Measurements from ENCODE around the gene ZDHHC6. TPM values are rescaled to one million over a fixed set of nuclear protein-coding genes. Genes with fewer than 3 reads are reported as not detected.

ZDHHC6 gene
- total RNA-seq, 1 experiment from 2014 or later, result 88.5 TPM

DNA sequence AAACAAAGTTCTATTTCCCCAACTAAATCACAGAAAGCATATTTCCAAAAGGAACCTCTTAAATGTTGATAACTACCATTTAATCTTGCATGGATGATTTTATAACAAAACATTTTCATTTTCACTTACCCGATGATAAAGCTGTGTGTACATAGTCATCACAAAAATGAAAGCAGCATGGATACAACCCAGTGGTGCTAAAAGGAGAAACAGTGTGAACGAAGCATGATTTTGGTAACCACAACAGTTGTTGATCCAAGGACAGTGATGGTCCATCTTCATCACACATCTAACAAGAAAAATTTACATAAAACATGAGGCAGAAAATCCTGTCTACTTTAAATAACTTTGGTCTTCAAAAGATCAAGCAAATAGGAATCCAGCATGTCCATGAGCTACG, 4.7 kb downstream of the ZDHHC6 start:
- intact Hi-C loops (cut with micrococcal nuclease), result loop anchor here (10.0 kb wide), 1 partner anchor 943 kb away; no protein-coding TSS in a partner anchor
- Histone ChIP-seq H3K4me1 (ENCODE audit: control insufficient read depth in 1 of 2, insufficient read depth in 2 of 2, low read length in 2 of 2) (peaks cover 9 to 13% of the 10 kb centered on the region in 2 experiments; a peak in 3 of 4 replicates), H3K9me2 (ENCODE audit: insufficient read depth) (no peaks in the 10 kb centered on the region), H3K9me3 (ENCODE audit: control insufficient read depth in 1 of 2, insufficient read depth in 1 of 2, low read depth in 1 of 2, low read length in 2 of 2) (no peaks in the 10 kb centered on the region), H3K4me3 (replicated peaks in 1 of 2; ENCODE audit: low read depth in 1 of 2, low read length in 2 of 2) (no peak overlapping the region), H3K27ac (ENCODE audit: low read depth, low read length) (no peak overlapping the region), H2AFZ (ENCODE audit: low read depth, low read length, poor library complexity, severe bottlenecking) (no peak overlapping the region), H4K20me1 (ENCODE audit: insufficient read depth) (no peaks in the 10 kb centered on the region), H3K36me3 (ENCODE audit: control insufficient read depth in 1 of 2, insufficient read depth in 2 of 2, low read length in 2 of 2) (peaks cover 63 to 69% of the 10 kb centered on the region in 2 experiments), H3K9ac (ENCODE audit: low read length) (no peak overlapping the region), H3K4me2 (ENCODE audit: low read length) (no peak overlapping the region), H3K79me2 (ENCODE audit: insufficient read depth, low read length) (peaks cover 60% of the 10 kb centered on the region), H3K27me3 (ENCODE audit: insufficient read depth, low read length) (no peaks in the 10 kb centered on the region)
- BruUV-seq (replicated peaks), result no TSS peak
- RAD21 ChIA-PET (ENCODE audit: low non-redundant PET in 1 of 2, low total read pairs in 2 of 2, uncharacterized antibody in 2 of 2, unreplicated experiment in 2 of 2), result no interaction called here
- CTCF ChIA-PET, result interaction anchor here (1.2 to 1.5 kb wide), 2 partner anchors 30 to 305 kb away, joined by 4 read pairs; no protein-coding TSS in a partner anchor
- POLR2A ChIA-PET, result no interaction called here
- TF ChIP-seq EGR1 (IDR thresholded peaks at IDR 0.05; ENCODE audit: low read depth), result no peak
- TF ChIP-seq SP1 (IDR thresholded peaks at IDR 0.05; ENCODE audit: low read depth), result no peak
- no peak for TF ChIP-seq POLR2A (IDR thresholded peaks at IDR 0.05; ENCODE audit: borderline replicate concordance, extremely low read depth, insufficient read depth, insufficient read length)
- TF ChIP-seq JUND (IDR thresholded peaks at IDR 0.05), result no peak
- TF ChIP-seq, protein P1, sequence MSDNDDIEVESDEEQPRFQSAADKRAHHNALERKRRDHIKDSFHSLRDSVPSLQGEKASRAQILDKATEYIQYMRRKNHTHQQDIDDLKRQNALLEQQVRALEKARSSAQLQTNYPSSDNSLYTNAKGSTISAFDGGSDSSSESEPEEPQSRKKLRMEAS (IDR thresholded peaks at IDR 0.05), result no peak
- TF ChIP-seq SRF (IDR thresholded peaks at IDR 0.05; ENCODE audit: low read depth), result no peak
- TF ChIP-seq EZH2phosphoT487 (IDR thresholded peaks at IDR 0.05; ENCODE audit: borderline replicate concordance), result no peak
- TF ChIP-seq SIN3A (IDR thresholded peaks at IDR 0.05; ENCODE audit: low read depth), result no peak
- no peak for ATAC-seq
- no peak for DNase-seq (ENCODE audit: low read depth, low spot score)

DNA sequence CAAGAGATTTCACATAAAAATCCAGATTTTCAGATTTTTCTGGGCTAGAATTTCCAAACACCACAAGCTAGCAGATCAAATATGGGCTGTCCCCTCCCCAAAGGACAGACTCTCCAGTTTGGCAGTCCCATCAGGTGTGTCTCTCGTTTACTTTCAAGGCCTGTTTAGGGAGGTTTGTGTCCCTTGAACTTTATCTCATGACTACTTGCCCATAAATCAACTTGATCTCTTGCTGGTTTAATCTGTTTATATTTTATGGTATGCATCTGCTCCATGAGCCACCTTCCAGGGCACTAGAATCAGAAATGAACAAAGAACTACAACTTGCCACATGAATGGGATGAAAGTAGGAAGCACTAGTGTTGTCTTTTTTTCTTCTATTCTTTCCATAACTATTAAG, 5.2 kb downstream of the ZDHHC6 start:
- POLR2A ChIA-PET, result no interaction called here
- DNase-seq (ENCODE audit: low read depth, low spot score), result no peak
- Histone ChIP-seq H3K79me2 (ENCODE audit: insufficient read depth, low read length) (peaks cover 55% of the 10 kb centered on the region), H3K9ac (ENCODE audit: low read length) (no peak overlapping the region), H2AFZ (ENCODE audit: low read depth, low read length, poor library complexity, severe bottlenecking) (no peak overlapping the region), H3K36me3 (ENCODE audit: control insufficient read depth in 1 of 2, insufficient read depth in 2 of 2, low read length in 2 of 2) (peaks cover 67 to 71% of the 10 kb centered on the region in 2 experiments), H3K4me1 (ENCODE audit: control insufficient read depth in 1 of 2, insufficient read depth in 2 of 2, low read length in 2 of 2) (peaks cover 9 to 13% of the 10 kb centered on the region in 2 experiments; a peak in 3 of 4 replicates), H3K4me3 (replicated peaks in 1 of 2; ENCODE audit: low read depth in 1 of 2, low read length in 2 of 2) (no peak overlapping the region), H3K4me2 (ENCODE audit: low read length) (no peak overlapping the region), H3K9me3 (ENCODE audit: control insufficient read depth in 1 of 2, insufficient read depth in 1 of 2, low read depth in 1 of 2, low read length in 2 of 2) (no peaks in the 10 kb centered on the region), H3K9me2 (ENCODE audit: insufficient read depth) (no peaks in the 10 kb centered on the region), H3K27ac (ENCODE audit: low read depth, low read length) (no peak overlapping the region), H4K20me1 (ENCODE audit: insufficient read depth) (no peaks in the 10 kb centered on the region), H3K27me3 (ENCODE audit: insufficient read depth, low read length) (no peaks in the 10 kb centered on the region)
- no peak for ATAC-seq
- no TSS peak for BruUV-seq (replicated peaks)
- TF ChIP-seq JUND (IDR thresholded peaks at IDR 0.05), result no peak
- no peak for TF ChIP-seq EZH2phosphoT487 (IDR thresholded peaks at IDR 0.05; ENCODE audit: borderline replicate concordance)
- TF ChIP-seq SRF (IDR thresholded peaks at IDR 0.05; ENCODE audit: low read depth), result no peak
- no peak for TF ChIP-seq RAD21 (IDR thresholded peaks at IDR 0.05; ENCODE audit: low read depth)
- no peak for TF ChIP-seq SP1 (IDR thresholded peaks at IDR 0.05; ENCODE audit: low read depth)
- TF ChIP-seq YY1 (IDR thresholded peaks at IDR 0.05; ENCODE audit: extremely low read depth, insufficient replicate concordance, low read depth, low read length), result no peak
- TF ChIP-seq CBX3 (IDR thresholded peaks at IDR 0.05; ENCODE audit: low read depth), result no peak
- TF ChIP-seq, protein P1 (IDR thresholded peaks at IDR 0.05), result no peak
- no peak for TF ChIP-seq ZNF274 (IDR thresholded peaks at IDR 0.05; ENCODE audit: low read depth, low read length)
- no peak for TF ChIP-seq POLR2AphosphoS5 (IDR thresholded peaks at IDR 0.05; ENCODE audit: low read depth, low read length)
- no peak for TF ChIP-seq TCF7L2 (IDR thresholded peaks at IDR 0.05; ENCODE audit: borderline replicate concordance, extremely low read depth, insufficient read depth, insufficient read length)
- TF ChIP-seq POLR2A (IDR thresholded peaks at IDR 0.05; ENCODE audit: borderline replicate concordance, extremely low read depth, insufficient read depth, insufficient read length), result no peak
- TF ChIP-seq ELF1 (IDR thresholded peaks at IDR 0.05; ENCODE audit: borderline replicate concordance, low read depth), result no peak
- TF ChIP-seq EZH2 (IDR thresholded peaks at IDR 0.05), result no peak
- RAD21 ChIA-PET (ENCODE audit: low non-redundant PET in 1 of 2, low total read pairs in 2 of 2, uncharacterized antibody in 2 of 2, unreplicated experiment in 2 of 2), result no interaction called here
- CTCF ChIA-PET, result interaction anchor here (1.5 kb wide), 1 partner anchor 31 kb away, joined by 4 read pairs; no protein-coding TSS in a partner anchor
- intact Hi-C loops (cut with micrococcal nuclease), result loop anchor here (10.0 kb wide), 1 partner anchor 943 kb away; no protein-coding TSS in a partner anchor

Data from HCT116 (cell line).